Neural cell (in vitro differentiated cells): ENCODE data around the gene COBLL1.

Source experiments
- CTCF ChIP-seq: fragments of 450-650 bp; IDR thresholded peaks from 2 replicates; pipeline ENCODE4 v1.5.1; 2014; ENCODE audit warnings: antibody characterized with exemption, mild to moderate bottlenecking, moderate library complexity; ENCODE audit not compliant: poor library complexity, severe bottlenecking
- EZH2 ChIP-seq: fragments of 200-600, 300-800 bp; shearing (Covaris generic), sonication (generic); IDR thresholded peaks from 2 replicates; pipeline ENCODE4 v1.6.1; 2014; ENCODE audit warnings: antibody characterized with exemption, low read length, borderline replicate concordance, mild to moderate bottlenecking; ENCODE audit not compliant: insufficient read depth, poor library complexity, severe bottlenecking
- MXI1 ChIP-seq: fragments of 450-650 bp; conservative IDR thresholded peaks from 2 replicates; pipeline ENCODE4 v1.6.1; 2014; ENCODE audit warnings: antibody characterized with exemption, mild to moderate bottlenecking; ENCODE audit not compliant: poor library complexity, severe bottlenecking
- POLR2AphosphoS5 ChIP-seq: IDR thresholded peaks from 2 replicates; pipeline ENCODE4 v1.6.1; 2012
- RAD21 ChIP-seq: fragments of 450-650 bp; conservative IDR thresholded peaks from 2 replicates; pipeline ENCODE4 v1.6.1; 2014; ENCODE audit warnings: antibody characterized with exemption, mild to moderate bottlenecking, moderate library complexity
- SMC3 ChIP-seq: fragments of 450-650 bp; conservative IDR thresholded peaks from 2 replicates; pipeline ENCODE4 v1.6.1; 2014; ENCODE audit warnings: antibody characterized with exemption, mild to moderate bottlenecking, moderate library complexity; ENCODE audit not compliant: poor library complexity
- TAF1 ChIP-seq: IDR thresholded peaks from 2 replicates; pipeline ENCODE4 v1.6.1; 2012; ENCODE audit warnings: low read depth

- TF ChIP-seq EZH2: no peak
- no peak for TF ChIP-seq TAF1
- TF ChIP-seq RAD21: no peak
- no peak for TF ChIP-seq CTCF
- no peak for TF ChIP-seq MXI1
- no peak for TF ChIP-seq SMC3
- no peak for TF ChIP-seq POLR2AphosphoS5
Measured at GRCh38 chr2:164760179-164760578, 81.4 kb downstream of the COBLL1 start.
